Chondrocyte (in vitro differentiated cells): ENCODE measurements around the gene TMEM164. TPM values are rescaled to one million over a fixed set of nuclear protein-coding genes. Genes with fewer than 3 reads are reported as not detected.

Source experiments
- DNase-seq: peaks from one replicate; pipeline ENCODE4 v3.0.0; 2021; ENCODE audit warnings: mixed read lengths, low spot score
- H3K27ac Mint-ChIP-seq: one replicate; pipeline ENCODE4 v1.8.0; 2021; ENCODE audit warnings: mild to moderate bottlenecking, moderate library complexity, mixed read lengths; ENCODE audit not compliant: unreplicated experiment
- H3K27me3 Mint-ChIP-seq: 2 replicates; pipeline ENCODE4 v1.8.0; 2021; ENCODE audit warnings: low read depth, mixed read lengths
- H3K36me3 Mint-ChIP-seq: 2 replicates; pipeline ENCODE4 v1.8.0; 2021; ENCODE audit warnings: low read depth, mixed read lengths
- H3K4me1 Mint-ChIP-seq: 2 replicates; pipeline ENCODE4 v1.8.0; 2021; ENCODE audit warnings: low read depth, mild to moderate bottlenecking, mixed read lengths
- H3K4me3 Mint-ChIP-seq: one replicate; pipeline ENCODE4 v1.8.0; 2021; ENCODE audit warnings: mild to moderate bottlenecking, moderate library complexity, mixed read lengths; ENCODE audit not compliant: unreplicated experiment
- H3K9me3 Mint-ChIP-seq: 2 replicates; pipeline ENCODE4 v1.8.0; 2021; ENCODE audit warnings: low read depth, mixed read lengths
- CTCF ChIP-seq: fragments of 200-600 bp; sonication (generic); IDR thresholded peaks from 2 replicates; pipeline ENCODE4 v1.5.0; 2021; ENCODE audit warnings: antibody characterized with exemption, mild to moderate bottlenecking, moderate library complexity
- total RNA-seq: library from RNA; stranded (reverse); gene quantifications from 3 replicates; pipeline ENCODE4 v1.2.1, GENCODE V29; 2021

Gene TMEM164
- total RNA-seq, 1 donor from 2014 or later: 11.8 TPM

GRCh38 chrX:110036162-110037033, 33.5 kb downstream of the TMEM164 start:
- no peaks in the 10 kb centered on the region for H3K36me3 Mint-ChIP-seq
- H3K27ac Mint-ChIP-seq: no peak overlapping the region
- H3K4me3 Mint-ChIP-seq: no peak overlapping the region
- DNase-seq: no peak
- no peaks in the 10 kb centered on the region for H3K4me1 Mint-ChIP-seq
- no peak for TF ChIP-seq CTCF
- no peaks in the 10 kb centered on the region for H3K27me3 Mint-ChIP-seq
- no peaks in the 10 kb centered on the region for H3K9me3 Mint-ChIP-seq

GRCh38 chrX:110037178-110037577, 34.3 kb downstream of the TMEM164 start:
- Mint-ChIP-seq H3K27ac (no peak overlapping the region), H3K36me3 (no peaks in the 10 kb centered on the region), H3K27me3 (no peaks in the 10 kb centered on the region), H3K4me1 (no peaks in the 10 kb centered on the region), H3K4me3 (no peak overlapping the region), H3K9me3 (no peaks in the 10 kb centered on the region)
- no peak for TF ChIP-seq CTCF
- DNase-seq: no peak

- H3K36me3 Mint-ChIP-seq: no peaks in the 10 kb centered on the region
- H3K4me3 Mint-ChIP-seq: no peak overlapping the region
- peaks cover 6% of the 10 kb centered on the region for H3K4me1 Mint-ChIP-seq
- no peak for TF ChIP-seq CTCF
- H3K9me3 Mint-ChIP-seq: no peaks in the 10 kb centered on the region
- H3K27me3 Mint-ChIP-seq: no peaks in the 10 kb centered on the region
- H3K27ac Mint-ChIP-seq: no peak overlapping the region
- no peak for DNase-seq
Observed at GRCh38 chrX:110038900-110039299, 36.0 kb downstream of the TMEM164 start.

GRCh38 chrX:110041980-110042379, 39.1 kb downstream of the TMEM164 start:
- no peak overlapping the region for H3K27ac Mint-ChIP-seq
- DNase-seq: no peak
- no peaks in the 10 kb centered on the region for H3K36me3 Mint-ChIP-seq
- peaks cover 6% of the 10 kb centered on the region for H3K4me1 Mint-ChIP-seq
- no peak for TF ChIP-seq CTCF
- no peak overlapping the region for H3K4me3 Mint-ChIP-seq
- H3K9me3 Mint-ChIP-seq: no peaks in the 10 kb centered on the region
- H3K27me3 Mint-ChIP-seq: no peaks in the 10 kb centered on the region

- Mint-ChIP-seq H3K4me3 (no peak overlapping the region), H3K27me3 (no peaks in the 10 kb centered on the region), H3K36me3 (no peaks in the 10 kb centered on the region), H3K4me1 (peaks cover 6% of the 10 kb centered on the region), H3K27ac (no peak overlapping the region), H3K9me3 (no peaks in the 10 kb centered on the region)
- no peak for TF ChIP-seq CTCF
- DNase-seq: no peak
Observed at GRCh38 chrX:110042496-110042895, 39.6 kb downstream of the TMEM164 start.
